ENCODE results near the gene VAMP8.
"Not testable (repeated sequence)": the region's sequence is repeated elsewhere in the genome, so short reads cannot be mapped to it uniquely, and the experiment has no call there.

The VAMP8 gene

DNA sequence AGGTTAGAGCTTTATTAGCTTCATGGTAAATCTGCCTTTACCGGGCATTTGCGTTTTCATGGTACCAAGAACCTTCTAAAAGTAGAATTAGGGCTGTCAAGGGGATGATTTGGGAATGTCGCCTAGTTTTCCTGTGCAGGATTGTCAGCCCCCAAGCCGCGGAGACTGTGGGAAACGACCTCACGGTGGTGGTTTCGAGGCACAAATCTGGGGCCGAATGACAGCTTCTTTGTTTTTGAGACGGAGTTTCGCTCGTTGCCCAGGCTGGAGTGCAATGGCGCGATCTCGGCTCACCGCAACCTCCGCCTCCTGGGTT lies 38.0 kb downstream of the VAMP8 start:
- Histone ChIP-seq H3K4me3 (peak overlapping the region; percentile 99), H3K27ac (peak overlapping the region in 1 of 2 donors; percentile 93)
- no peak for DNase-seq (ENCODE audit: low spot score)

DNA sequence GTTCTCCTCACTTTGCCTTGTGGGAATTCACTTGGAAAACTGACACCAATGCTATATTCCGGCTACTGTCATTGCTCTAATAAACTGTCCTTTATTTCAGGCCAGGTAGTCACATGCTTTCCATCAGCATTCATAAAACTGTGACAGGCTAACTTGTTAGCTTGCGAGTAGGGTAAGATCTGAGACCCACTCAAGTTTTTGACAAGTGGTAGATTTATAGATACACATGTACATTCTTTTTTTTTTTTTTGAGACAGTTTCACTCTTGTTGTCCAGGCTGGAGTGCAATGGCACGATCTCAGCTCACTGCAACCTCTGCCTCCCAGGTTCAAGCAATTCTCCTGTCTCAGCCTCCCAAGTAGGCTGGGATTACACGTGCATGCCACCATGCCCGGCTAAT lies 40.3 kb downstream of the VAMP8 start:
- H3K4me3 ChIP-seq, result peak overlapping the region; percentile 99
- DNase-seq (ENCODE audit: low spot score); H3K27ac ChIP-seq: not testable (repeated sequence)

More for the DNA sequence above, 38.0 kb downstream of the VAMP8 start:
- TF ChIP-seq, protein P1, sequence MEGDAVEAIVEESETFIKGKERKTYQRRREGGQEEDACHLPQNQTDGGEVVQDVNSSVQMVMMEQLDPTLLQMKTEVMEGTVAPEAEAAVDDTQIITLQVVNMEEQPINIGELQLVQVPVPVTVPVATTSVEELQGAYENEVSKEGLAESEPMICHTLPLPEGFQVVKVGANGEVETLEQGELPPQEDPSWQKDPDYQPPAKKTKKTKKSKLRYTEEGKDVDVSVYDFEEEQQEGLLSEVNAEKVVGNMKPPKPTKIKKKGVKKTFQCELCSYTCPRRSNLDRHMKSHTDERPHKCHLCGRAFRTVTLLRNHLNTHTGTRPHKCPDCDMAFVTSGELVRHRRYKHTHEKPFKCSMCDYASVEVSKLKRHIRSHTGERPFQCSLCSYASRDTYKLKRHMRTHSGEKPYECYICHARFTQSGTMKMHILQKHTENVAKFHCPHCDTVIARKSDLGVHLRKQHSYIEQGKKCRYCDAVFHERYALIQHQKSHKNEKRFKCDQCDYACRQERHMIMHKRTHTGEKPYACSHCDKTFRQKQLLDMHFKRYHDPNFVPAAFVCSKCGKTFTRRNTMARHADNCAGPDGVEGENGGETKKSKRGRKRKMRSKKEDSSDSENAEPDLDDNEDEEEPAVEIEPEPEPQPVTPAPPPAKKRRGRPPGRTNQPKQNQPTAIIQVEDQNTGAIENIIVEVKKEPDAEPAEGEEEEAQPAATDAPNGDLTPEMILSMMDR (IDR thresholded peaks at IDR 0.05), result no peak

DNA sequence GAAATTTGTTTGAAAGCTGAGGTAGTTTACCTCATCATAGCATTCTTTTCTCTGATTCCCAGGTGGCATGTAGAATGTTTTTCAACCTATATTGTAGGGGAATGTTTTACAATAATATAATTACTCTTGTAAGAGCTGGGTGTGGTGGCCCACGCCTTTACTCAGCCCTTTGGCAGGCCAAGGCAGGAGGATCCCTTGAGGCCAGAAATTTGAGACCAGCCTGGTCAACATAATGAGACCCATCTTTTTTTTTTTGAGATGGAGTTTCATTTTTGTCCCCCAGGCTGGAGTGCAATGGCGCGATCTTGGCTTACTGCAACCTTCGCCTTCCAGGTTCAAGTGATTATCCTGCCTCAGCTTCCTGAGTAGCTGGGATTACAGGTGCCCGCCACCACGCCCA lies 42.2 kb downstream of the VAMP8 start:
- DNase-seq (ENCODE audit: low spot score), result no peak
- H3K4me3 ChIP-seq, result no peak overlapping the region
- no peak overlapping the region for H3K27ac ChIP-seq
- TF ChIP-seq, protein P1 (IDR thresholded peaks at IDR 0.05), result no peak

DNA sequence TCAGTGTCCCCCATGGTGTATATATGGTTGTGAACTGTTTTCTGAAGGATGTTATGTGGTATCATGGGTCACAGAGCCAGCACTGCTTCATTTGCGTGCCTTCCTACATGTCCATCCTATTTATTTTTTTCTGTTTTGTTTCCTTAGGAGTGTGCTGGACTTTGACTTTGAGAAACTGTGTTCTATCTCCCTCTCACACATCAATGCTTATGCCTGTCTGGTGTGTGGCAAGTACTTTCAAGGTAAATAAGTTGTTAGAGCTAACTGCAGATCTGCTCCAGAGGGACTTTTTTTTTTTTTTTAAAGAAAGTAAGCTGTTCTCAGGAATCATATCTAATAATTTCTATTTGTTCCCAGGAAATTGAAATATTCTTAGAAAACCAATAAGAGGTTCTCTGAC lies 44.0 kb downstream of the VAMP8 start:
- DNase-seq (ENCODE audit: low spot score), result no peak
- no peak overlapping the region for H3K4me3 ChIP-seq
- no peak overlapping the region for H3K27ac ChIP-seq
- TF ChIP-seq, protein P1 (IDR thresholded peaks at IDR 0.05), result no peak

DNA sequence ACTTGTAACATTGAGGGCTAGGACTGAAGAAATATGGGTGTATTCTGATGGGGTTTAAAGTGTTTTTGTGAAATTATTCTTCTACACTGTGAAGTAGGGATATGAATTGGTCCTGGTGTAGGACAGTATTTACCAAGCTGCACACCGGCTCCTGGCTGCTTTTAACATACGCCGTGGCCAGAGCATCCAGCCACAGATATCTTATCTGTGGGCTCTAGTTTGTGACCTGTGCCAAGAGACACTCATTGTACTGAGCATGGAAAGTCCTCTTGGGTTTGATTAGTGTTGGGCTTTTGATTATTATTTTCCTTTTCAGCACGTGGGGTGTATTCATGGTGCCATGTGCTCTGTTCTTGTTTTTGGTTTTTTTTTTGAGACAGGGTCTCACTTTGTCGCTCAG lies 46.6 kb downstream of the VAMP8 start:
- TF ChIP-seq, protein P1 (IDR thresholded peaks at IDR 0.05), result no peak
- Histone ChIP-seq H3K27ac (no peak overlapping the region), H3K4me3 (no peak overlapping the region)
- no peak for DNase-seq (ENCODE audit: low spot score)

DNA sequence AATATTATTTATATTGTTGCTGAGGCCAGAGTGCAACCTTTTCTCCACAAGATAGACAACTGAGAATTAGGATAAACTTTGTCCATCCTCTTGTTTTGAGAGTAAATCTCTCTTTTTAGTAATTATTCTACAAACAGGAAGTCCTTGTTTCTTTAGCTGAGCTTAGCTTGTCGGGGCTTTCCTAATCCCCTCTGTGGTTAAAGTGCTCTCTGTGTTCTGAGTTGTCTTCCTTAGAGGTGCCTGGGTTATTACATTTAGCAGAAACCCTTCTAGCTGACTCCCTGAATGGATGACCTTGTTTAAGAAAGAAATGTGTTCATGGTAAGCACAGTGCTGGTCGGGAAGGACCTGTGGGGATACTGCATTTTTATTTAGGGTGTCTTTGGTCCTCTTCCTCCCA lies 51.3 kb downstream of the VAMP8 start:
- TF ChIP-seq, protein P1 (IDR thresholded peaks at IDR 0.05), result no peak
- H3K27ac ChIP-seq, result no peak overlapping the region
- H3K4me3 ChIP-seq, result no peak overlapping the region
- no peak for DNase-seq (ENCODE audit: low spot score)

DNA sequence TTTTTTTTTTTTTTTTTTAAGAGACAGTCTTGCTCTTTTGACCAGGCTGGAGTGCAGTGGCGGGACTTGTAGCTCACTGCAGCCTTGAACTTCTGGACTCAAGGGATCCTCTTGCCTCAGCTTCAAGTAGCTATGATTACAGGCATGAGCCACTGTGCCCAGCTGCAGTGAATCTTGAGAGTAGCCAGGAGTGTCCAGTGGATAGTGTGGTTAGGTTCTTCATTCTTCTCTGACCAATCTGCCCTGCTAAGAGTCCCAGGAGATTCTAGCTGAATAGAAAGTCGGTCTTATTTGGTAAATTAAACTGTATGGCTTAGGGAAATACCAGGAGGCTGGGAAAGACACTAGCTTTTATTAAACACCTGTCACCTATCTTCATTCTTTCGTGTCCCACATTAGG lies 53.9 kb downstream of the VAMP8 start:
- Histone ChIP-seq H3K27ac (no peak overlapping the region), H3K4me3 (no peak overlapping the region)
- TF ChIP-seq, protein P1 (IDR thresholded peaks at IDR 0.05), result no peak
- no peak for DNase-seq (ENCODE audit: low spot score)

Measured in coronary artery (tissue), 2 donors.